GM23338 (cell line): Measurements from ENCODE around the gene HIVEP3.

Experiments
- CREB1 ChIP-seq: fragments of 250-450 bp; sonication (Bioruptor Pico); IDR thresholded peaks from 2 replicates; pipeline ENCODE4 v1.5.0; 2020; ENCODE audit warnings: low read depth, mild to moderate bottlenecking, moderate library complexity
- CTCF ChIP-seq, 2 experiments: fragments of 200-600 bp in 1 of 2; sonication (generic) in 1 of 2; conservative IDR thresholded peaks; 2 replicates each; pipeline versions ENCODE4 v1.5.1 to v1.6.1; 2016 to 2017; ENCODE audit warnings: antibody characterized with exemption in 2 of 2, low read depth in 2 of 2, mild to moderate bottlenecking in 2 of 2, moderate library complexity in 1 of 2
- EZH2 ChIP-seq: fragments of 200-600 bp; sonication (generic); IDR thresholded peaks from one replicate; pipeline ENCODE4 v1.8.0; 2017; ENCODE audit warnings: antibody characterized with exemption, mild to moderate bottlenecking, low read depth; ENCODE audit not compliant: unreplicated experiment
- EZH2phosphoT487 ChIP-seq: fragments of 200-600 bp; sonication (generic); IDR thresholded peaks from one replicate; pipeline ENCODE4 v1.8.1; 2018; ENCODE audit warnings: antibody characterized with exemption; ENCODE audit not compliant: unreplicated experiment
- JUNB ChIP-seq: IDR thresholded peaks from one replicate; pipeline ENCODE4 v1.6.1; 2016; ENCODE audit warnings: antibody characterized with exemption; ENCODE audit not compliant: unreplicated experiment
- POLR2AphosphoS5 ChIP-seq: IDR thresholded peaks from 2 replicates; pipeline ENCODE4 v1.6.1; 2016; ENCODE audit warnings: antibody characterized with exemption, low read depth
- REST ChIP-seq: IDR thresholded peaks from one replicate; pipeline ENCODE4 v1.6.1; 2018; ENCODE audit warnings: antibody characterized with exemption; ENCODE audit not compliant: unreplicated experiment
- ZNF114 ChIP-seq: fragments of 250-450 bp; sonication (Bioruptor Pico); IDR thresholded peaks from 2 replicates; pipeline ENCODE4 v1.5.0; 2020; ENCODE audit warnings: mild to moderate bottlenecking, moderate library complexity
- ZNF331 ChIP-seq: fragments of 250-450 bp; sonication (Bioruptor Pico); IDR thresholded peaks from 2 replicates; pipeline ENCODE4 v1.5.0; 2020; ENCODE audit warnings: low read depth, mild to moderate bottlenecking, moderate library complexity

GRCh38 chr1:41497461-41498030, 421.2 kb downstream of the HIVEP3 start:
- TF ChIP-seq EZH2 (no peak), CTCF (conservative IDR thresholded peaks at IDR 0.05; ENCODE audit: low read depth in 2 of 2) (no peak), REST (no peak), POLR2AphosphoS5 (no peak), ZNF114 (CRISPR knock-in tag) (no peak), CREB1 (no peak), EZH2phosphoT487 (no peak), JUNB (no peak), ZNF331 (no peak)
